H1 (cell line): ENCODE results near the gene RAD51B. TPM values are rescaled to one million over a fixed set of nuclear protein-coding genes. Genes with fewer than 3 reads are reported as not detected.

ENCODE experiments used
- CTCF ChIA-PET: fragments of 300-600 bp; sonication (Branson Sonifier 250); formaldehyde crosslinking; loops from one replicate; lab custom pipeline; 2021; ENCODE audit not compliant: partially characterized antibody; lab: Charles Lee
- POLR2A ChIA-PET: fragments of 300-600 bp; sonication (Branson Sonifier 250); formaldehyde crosslinking; loops from one replicate; lab custom pipeline; 2021; ENCODE audit warnings: inconsistent platforms; ENCODE audit not compliant: partially characterized antibody; lab: Charles Lee
- DNase-seq, 2 experiments: peaks; one replicate each; pipeline versions ENCODE4 v3.0.0 to v3.0.0-alpha.2; 2010 to 2022; ENCODE audit warnings: low spot score in 2 of 2, low read depth in 1 of 2, mixed read lengths in 1 of 2
- FAIRE-seq: peaks from 2 replicates; lab custom pipeline; 2011; peaks lifted over from hg19 to GRCh38; lab: Jason Lieb, UNC
- H2AFZ ChIP-seq: 2 replicates; pipeline ENCODE4 v1.8.1; 2012; ENCODE audit warnings: low read length, inconsistent platforms
- H2AK5ac ChIP-seq: 2 replicates; pipeline ENCODE4 v1.6.1; 2013; ENCODE audit warnings: low read depth, low read length
- H2BK120ac ChIP-seq: replicated peaks from 2 replicates; pipeline ENCODE3; 2013; ENCODE audit warnings: low read depth, low read length, inconsistent platforms
- H2BK12ac ChIP-seq: 2 replicates; pipeline ENCODE4 v1.6.1; 2013; ENCODE audit warnings: low read depth, low read length
- H2BK15ac ChIP-seq: 2 replicates; pipeline ENCODE4 v1.6.1; 2013; ENCODE audit warnings: low read length
- H2BK20ac ChIP-seq: 2 replicates; pipeline ENCODE4 v1.6.1; 2013; ENCODE audit warnings: low read length
- H2BK5ac ChIP-seq: 2 replicates; pipeline ENCODE4 v1.6.1; 2013; ENCODE audit warnings: low read depth, low read length
- H3K14ac ChIP-seq: 2 replicates; pipeline ENCODE4 v1.6.1; 2013; ENCODE audit warnings: inconsistent platforms; ENCODE audit not compliant: insufficient read length
- H3K18ac ChIP-seq: 2 replicates; pipeline ENCODE4 v1.6.1; 2013; ENCODE audit warnings: low read length; ENCODE audit errors: extremely low read depth
- H3K23ac ChIP-seq: 2 replicates; pipeline ENCODE4 v1.6.1; 2013; ENCODE audit warnings: inconsistent platforms; ENCODE audit not compliant: insufficient read length
- H3K23me2 ChIP-seq: 2 replicates; pipeline ENCODE4 v1.6.1; 2013; ENCODE audit warnings: low read depth, low read length
- H3K27ac ChIP-seq: 2 replicates; pipeline ENCODE4 v1.6.1; 2011; ENCODE audit warnings: low read depth, low read length, inconsistent platforms
- H3K27me3 ChIP-seq, 4 experiments: replicated peaks in 1 of 4; 1 replicate in 1 of 4; 2 replicates in 3 of 4; pipeline versions ENCODE4 v1.6.1 to v1.8.1; 2011 to 2013; ENCODE audit warnings: low read length in 3 of 4, mild to moderate bottlenecking in 3 of 4, inconsistent platforms in 2 of 4, mixed read lengths in 2 of 4, moderate library complexity in 1 of 4; ENCODE audit not compliant: control insufficient read depth in 3 of 4, insufficient read depth in 3 of 4; ENCODE audit errors: extremely low read depth in 1 of 4
- H3K36me3 ChIP-seq, 4 experiments: 2 replicates each; pipeline versions ENCODE4 v1.6.1 to v1.8.1; 2011 to 2013; ENCODE audit warnings: mild to moderate bottlenecking in 4 of 4, low read length in 3 of 4, moderate library complexity in 2 of 4, control low read depth in 1 of 4, inconsistent platforms in 1 of 4; ENCODE audit not compliant: insufficient read depth in 4 of 4, control insufficient read depth in 2 of 4
- H3K4ac ChIP-seq: replicated peaks from 2 replicates; pipeline ENCODE3; 2013; ENCODE audit warnings: low read length, low read depth, mixed read lengths, inconsistent platforms; ENCODE audit not compliant: insufficient read length
- H3K4me1 ChIP-seq, 4 experiments: replicated peaks in 1 of 4; 1 replicate in 1 of 4; 2 replicates in 3 of 4; pipeline versions ENCODE4 v1.6.1 to v1.8.1; 2011 to 2013; ENCODE audit warnings: low read length in 3 of 4, inconsistent platforms in 2 of 4, mixed read lengths in 1 of 4; ENCODE audit not compliant: insufficient read depth in 4 of 4, control insufficient read depth in 3 of 4
- H3K4me2 ChIP-seq, 2 experiments: 2 replicates each; pipeline versions ENCODE4 v1.6.1 to v1.8.1; 2011 to 2013; ENCODE audit warnings: low read depth in 2 of 2, low read length in 2 of 2, control low read depth in 1 of 2, inconsistent platforms in 1 of 2, mild to moderate bottlenecking in 1 of 2; ENCODE audit not compliant: insufficient read depth in 1 of 2
- H3K4me3 ChIP-seq, 4 experiments: fragments of 200-600, 300-600 bp in 1 of 4; sonication (generic), shearing (Covaris generic), sonication (Bioruptor Twin) in 1 of 4; 2 replicates each; pipeline versions ENCODE4 v1.5.1 to v1.8.1; 2011 to 2016; ENCODE audit warnings: low read length in 4 of 4, low read depth in 3 of 4, control low read depth in 2 of 4, inconsistent platforms in 2 of 4, mild to moderate bottlenecking in 2 of 4, mixed read lengths in 1 of 4, moderate library complexity in 1 of 4; ENCODE audit not compliant: insufficient read depth in 2 of 4; ENCODE audit errors: extremely low read depth in 1 of 4
- H3K56ac ChIP-seq: replicated peaks from 2 replicates; pipeline ENCODE3; 2013; ENCODE audit warnings: low read depth, mild to moderate bottlenecking, mixed read lengths, low read length, inconsistent platforms; ENCODE audit not compliant: insufficient read length
- H3K79me1 ChIP-seq: 2 replicates; pipeline ENCODE4 v1.6.1; 2013; ENCODE audit warnings: low read depth, low read length, control low read depth
- H3K79me2 ChIP-seq, 2 experiments: 2 replicates each; pipeline versions ENCODE4 v1.6.1 to v1.8.1; 2012 to 2013; ENCODE audit warnings: low read length in 2 of 2, mild to moderate bottlenecking in 2 of 2, inconsistent platforms in 1 of 2; ENCODE audit not compliant: insufficient read depth in 2 of 2, control insufficient read depth in 1 of 2
- H3K9ac ChIP-seq, 4 experiments: replicated peaks in 1 of 4; 1 replicate in 1 of 4; 2 replicates in 3 of 4; pipeline versions ENCODE4 v1.6.1 to v1.8.1; 2011 to 2013; ENCODE audit warnings: low read depth in 3 of 4, low read length in 3 of 4, control low read depth in 2 of 4, mild to moderate bottlenecking in 2 of 4, moderate library complexity in 2 of 4, inconsistent platforms in 1 of 4; ENCODE audit errors: extremely low read depth in 1 of 4
- H3K9me3 ChIP-seq, 2 experiments: 2 replicates each; pipeline versions ENCODE4 v1.6.1 to v1.8.1; 2012 to 2013; ENCODE audit warnings: mild to moderate bottlenecking in 2 of 2, moderate library complexity in 2 of 2, control low read depth in 1 of 2, inconsistent platforms in 1 of 2, low read depth in 1 of 2, low read length in 1 of 2, mixed read lengths in 1 of 2; ENCODE audit not compliant: insufficient read depth in 2 of 2
- H4K20me1 ChIP-seq, 2 experiments: replicated peaks in 1 of 2; 2 replicates each; pipeline versions ENCODE3 to v1.8.1; 2011 to 2013; ENCODE audit warnings: inconsistent platforms in 2 of 2, low read length in 2 of 2, mild to moderate bottlenecking in 1 of 2; ENCODE audit not compliant: insufficient read depth in 2 of 2, control insufficient read depth in 1 of 2
- H4K5ac ChIP-seq: 2 replicates; pipeline ENCODE4 v1.6.1; 2013; ENCODE audit warnings: low read length, low read depth, mixed read lengths, inconsistent platforms; ENCODE audit not compliant: insufficient read length
- H4K8ac ChIP-seq: 2 replicates; pipeline ENCODE4 v1.8.0; 2013; ENCODE audit warnings: mild to moderate bottlenecking, moderate library complexity, low read length, inconsistent platforms; ENCODE audit not compliant: insufficient read depth; ENCODE audit errors: extremely low read depth
- H4K91ac ChIP-seq: replicated peaks from 2 replicates; pipeline ENCODE3; 2013; ENCODE audit warnings: low read length, mixed read lengths, inconsistent platforms; ENCODE audit not compliant: insufficient read length
- EP300 ChIP-seq, 2 experiments: IDR thresholded peaks; 1 replicate in 1 of 2; 2 replicates in 1 of 2; pipeline ENCODE4 v1.6.1; 2011 to 2012; ENCODE audit warnings: low read depth in 2 of 2, low read length in 2 of 2, mild to moderate bottlenecking in 2 of 2, borderline replicate concordance in 1 of 2, inconsistent platforms in 1 of 2, moderate library complexity in 1 of 2
- HDAC6 ChIP-seq: IDR thresholded peaks from one replicate; pipeline ENCODE4 v1.7.1; 2012; ENCODE audit warnings: low read depth, mild to moderate bottlenecking, inconsistent platforms, low read length, moderate library complexity
- KDM4A ChIP-seq: IDR thresholded peaks from one replicate; pipeline ENCODE4 v1.7.1; 2012; ENCODE audit warnings: low read depth, mild to moderate bottlenecking, moderate library complexity, low read length, inconsistent platforms; ENCODE audit not compliant: severe bottlenecking
- MAX ChIP-seq: IDR thresholded peaks from 2 replicates; pipeline ENCODE4 v1.6.1; 2012; ENCODE audit warnings: inconsistent platforms
- PHF8 ChIP-seq: fragments of 200-600 bp; sonication (generic); conservative IDR thresholded peaks from 2 replicates; pipeline ENCODE4 v1.7.1; 2012; ENCODE audit warnings: low read depth, mild to moderate bottlenecking, inconsistent platforms, low read length, moderate library complexity
- RNF2 ChIP-seq: fragments of 200-900, 300-1000 bp; sonication (generic); IDR thresholded peaks from 2 replicates; pipeline ENCODE4 v1.7.1; 2016; ENCODE audit warnings: borderline replicate concordance, low read depth, mild to moderate bottlenecking, antibody characterized with exemption, low read length; ENCODE audit not compliant: poor library complexity, severe bottlenecking; ENCODE audit errors: missing control alignments
- TBP ChIP-seq: IDR thresholded peaks from 2 replicates; pipeline ENCODE4 v1.6.1; 2011; ENCODE audit warnings: low read depth, low read length, improper control_type of control experiment
- TEAD4 ChIP-seq: IDR thresholded peaks from 2 replicates; pipeline ENCODE4 v1.6.1; 2012; ENCODE audit warnings: low read depth, low read length, inconsistent platforms, mixed read lengths
- ZNF274 ChIP-seq: IDR thresholded peaks from 2 replicates; pipeline ENCODE4 v1.7.0; 2012; ENCODE audit warnings: low read length, borderline replicate concordance; ENCODE audit errors: extremely low read depth
- WGBS, 2 experiments: shearing (Covaris generic) in 1 of 2; methylation state at CpG; one replicate each; pipeline versions ENCODE4 v1.1.6 to v1.1.7; 2013 to 2015; ENCODE audit warnings: low lambda C conversion rate in 2 of 2, mixed read lengths in 2 of 2, inconsistent platforms in 1 of 2, low coverage in 1 of 2, missing lambda C conversion rate in 1 of 2; ENCODE audit not compliant: insufficient replicate concordance in 2 of 2, insufficient coverage in 1 of 2, insufficient read length in 1 of 2; ENCODE audit errors: extremely low coverage in 1 of 2, missing lambda C conversion rate in 1 of 2; 5-methylcytosine and 5-hydroxymethylcytosine counted together
- polyA plus RNA-seq, 7 experiments: library from polyadenylated mRNA; depleted of rRNA in 3 of 7; stranded (reverse) in 5 of 7; unstranded in 2 of 7; fragments of >200 nt in 5 of 7; fragments of 200-250 nt in 2 of 7; gene quantifications; 1 replicate in 5 of 7; 2 replicates in 1 of 7; 4 replicates in 1 of 7; pipeline versions ENCODE4 v1.2.1 to v1.2.3, GENCODE V29; 2011 to 2013; ENCODE audit warnings: missing spikeins in 2 of 7, mixed read lengths in 2 of 7
- total RNA-seq: library from RNA; stranded (reverse); fragmentation: NEBNext Ultra II Directional; extraction: Animal tissue kit (Norgen Biotek cat#: 25700); gene quantifications from 2 replicates; pipeline ENCODE4 v1.2.1, GENCODE V29; 2021
- TF ChIP-seq, protein P1 (sequence below): IDR thresholded peaks from 2 replicates; pipeline ENCODE4 v1.6.1; 2011; ENCODE audit warnings: low read length, improper control_type of control experiment

RAD51B gene
- total and polyA plus RNA-seq, 2 of the 8 experiments (the other 6 are each of a cell fraction or from before 2014, with no cell fraction given) = 3.9 to 14.9 TPM

GRCh38 chr14:68051146-68051545 lies 231.6 kb downstream of the RAD51B start:
- no peak overlapping the region for H2BK12ac ChIP-seq
- H2BK15ac ChIP-seq = no peak overlapping the region
- H3K18ac ChIP-seq = no peak overlapping the region
- H3K36me3 ChIP-seq = no peaks in the 10 kb centered on the region
- 91% methylated on average over 1 of the region's 1 CpG; no CpG with 5 or more reads in 1 of the 2 experiments for WGBS, 2 experiments
- H3K23me2 ChIP-seq = no peaks in the 10 kb centered on the region
- no peak overlapping the region for H3K14ac ChIP-seq
- H2BK5ac ChIP-seq = no peak overlapping the region
- no peak overlapping the region for H3K4ac ChIP-seq
- ChIA-PET POLR2A (no interaction called here), CTCF (interaction anchor here (1.1 kb wide), 1 partner anchor 9 kb away, joined by 4 read pairs; no protein-coding TSS in a partner anchor)
- H3K79me1 ChIP-seq = no peaks in the 10 kb centered on the region
- H4K8ac ChIP-seq = no peak overlapping the region
- no peak overlapping the region for H3K4me2 ChIP-seq
- H3K9ac ChIP-seq = no peak overlapping the region
- no peaks in the 10 kb centered on the region for H3K4me1 ChIP-seq
- no peak overlapping the region for H2AFZ ChIP-seq
- no peak overlapping the region for H4K5ac ChIP-seq
- H3K23ac ChIP-seq = no peak overlapping the region
- no peak overlapping the region for H3K27ac ChIP-seq
- no peak overlapping the region for H2BK20ac ChIP-seq
- H4K91ac ChIP-seq = no peak overlapping the region
- no peaks in the 10 kb centered on the region for H4K20me1 ChIP-seq
- no peaks in the 10 kb centered on the region for H3K79me2 ChIP-seq
- no peak for DNase-seq
- no peak for FAIRE-seq
- no peak overlapping the region for H2AK5ac ChIP-seq
- H3K4me3 ChIP-seq = no peak overlapping the region
- H3K9me3 ChIP-seq = no peaks in the 10 kb centered on the region
- no peaks in the 10 kb centered on the region for H3K27me3 ChIP-seq
- no peak overlapping the region for H2BK120ac ChIP-seq
- no peak overlapping the region for H3K56ac ChIP-seq
- no peak for TF ChIP-seq ZNF274
- TF ChIP-seq, protein P1, sequence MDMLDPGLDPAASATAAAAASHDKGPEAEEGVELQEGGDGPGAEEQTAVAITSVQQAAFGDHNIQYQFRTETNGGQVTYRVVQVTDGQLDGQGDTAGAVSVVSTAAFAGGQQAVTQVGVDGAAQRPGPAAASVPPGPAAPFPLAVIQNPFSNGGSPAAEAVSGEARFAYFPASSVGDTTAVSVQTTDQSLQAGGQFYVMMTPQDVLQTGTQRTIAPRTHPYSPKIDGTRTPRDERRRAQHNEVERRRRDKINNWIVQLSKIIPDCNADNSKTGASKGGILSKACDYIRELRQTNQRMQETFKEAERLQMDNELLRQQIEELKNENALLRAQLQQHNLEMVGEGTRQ = no peak
- TF ChIP-seq PHF8 = no peak
- TF ChIP-seq TEAD4 = no peak
- no peak for TF ChIP-seq EP300 (IDR thresholded peaks at IDR 0.05; ENCODE audit: borderline replicate concordance in 1 of 2, low read depth in 2 of 2, low read length in 2 of 2)
- TF ChIP-seq KDM4A = no peak
- TF ChIP-seq RNF2 = no peak
- TF ChIP-seq MAX = no peak
- no peak for TF ChIP-seq TBP
- TF ChIP-seq HDAC6 = no peak
